ENCODE measurements around the gene BLVRB.
A peak's percentile ranks its signal among the peaks of the same experiment; 100 is the strongest.

Gene BLVRB
- total RNA-seq: 4.8 to 6.7 (median 5.9) reads per million in 3 donors

GRCh38 chr19:40465557-40466218, at the start of gene BLVRB:
Gene BLVRB (minus strand): TSS chr19:40465745. CDS start chr19:40465688, 57 bp downstream.
- DNase-seq: peak; percentile 99
- no peaks in the 10 kb centered on the region for H3K27me3 ChIP-seq (replicated peaks; ENCODE audit: control insufficient read depth, insufficient read depth, low read length, poor library complexity, severe bottlenecking)
- no peaks in the 10 kb centered on the region for H3K36me3 ChIP-seq (ENCODE audit: control insufficient read depth, insufficient read depth, low read length)
- peak within 1 kb of the TSS; percentile 50 for H3K27ac ChIP-seq (ENCODE audit: insufficient read depth, low read length, poor library complexity, severe bottlenecking)
- peak within 1 kb of the TSS; percentile 59 for H3K4me3 ChIP-seq (ENCODE audit: insufficient read depth, low read depth, low read length, poor library complexity, severe bottlenecking)
- H3K4me1 ChIP-seq (ENCODE audit: control insufficient read depth, insufficient read depth, low read length, poor library complexity, severe bottlenecking): peaks cover 26% of the 10 kb centered on the region
- H3K9me3 ChIP-seq (ENCODE audit: control insufficient read depth, low read length): no peaks in the 10 kb centered on the region

- H3K4me3 ChIP-seq (ENCODE audit: insufficient read depth, low read depth, low read length, poor library complexity, severe bottlenecking): no peak overlapping the region
- DNase-seq: no peak
- H3K27me3 ChIP-seq (replicated peaks; ENCODE audit: control insufficient read depth, insufficient read depth, low read length, poor library complexity, severe bottlenecking): peaks cover 5% of the 10 kb centered on the region
- no peaks in the 10 kb centered on the region for H3K9me3 ChIP-seq (ENCODE audit: control insufficient read depth, low read length)
- no peak overlapping the region for H3K27ac ChIP-seq (ENCODE audit: insufficient read depth, low read length, poor library complexity, severe bottlenecking)
- no peaks in the 10 kb centered on the region for H3K36me3 ChIP-seq (ENCODE audit: control insufficient read depth, insufficient read depth, low read length)
- H3K4me1 ChIP-seq (ENCODE audit: control insufficient read depth, insufficient read depth, low read length, poor library complexity, severe bottlenecking): peaks cover 5% of the 10 kb centered on the region
Observed at GRCh38 chr19:40513741-40514315, 48.3 kb upstream of the BLVRB start.

GRCh38 chr19:40513345-40513678, 47.8 kb upstream of the BLVRB start:
- DNase-seq: no peak
- H3K9me3 ChIP-seq (ENCODE audit: control insufficient read depth, low read length): no peaks in the 10 kb centered on the region
- no peaks in the 10 kb centered on the region for H3K36me3 ChIP-seq (ENCODE audit: control insufficient read depth, insufficient read depth, low read length)
- H3K4me3 ChIP-seq (ENCODE audit: insufficient read depth, low read depth, low read length, poor library complexity, severe bottlenecking): no peak overlapping the region
- no peak overlapping the region for H3K27ac ChIP-seq (ENCODE audit: insufficient read depth, low read length, poor library complexity, severe bottlenecking)
- H3K27me3 ChIP-seq (replicated peaks; ENCODE audit: control insufficient read depth, insufficient read depth, low read length, poor library complexity, severe bottlenecking): peaks cover 5% of the 10 kb centered on the region
- peaks cover 5% of the 10 kb centered on the region for H3K4me1 ChIP-seq (ENCODE audit: control insufficient read depth, insufficient read depth, low read length, poor library complexity, severe bottlenecking)

GRCh38 chr19:40512473-40513344, 47.2 kb upstream of the BLVRB start:
- H3K9me3 ChIP-seq (ENCODE audit: control insufficient read depth, low read length): no peaks in the 10 kb centered on the region
- H3K4me1 ChIP-seq (ENCODE audit: control insufficient read depth, insufficient read depth, low read length, poor library complexity, severe bottlenecking): peaks cover 5% of the 10 kb centered on the region
- no peaks in the 10 kb centered on the region for H3K36me3 ChIP-seq (ENCODE audit: control insufficient read depth, insufficient read depth, low read length)
- H3K4me3 ChIP-seq (ENCODE audit: insufficient read depth, low read depth, low read length, poor library complexity, severe bottlenecking): no peak overlapping the region
- DNase-seq: no peak
- H3K27ac ChIP-seq (ENCODE audit: insufficient read depth, low read length, poor library complexity, severe bottlenecking): no peak overlapping the region
- H3K27me3 ChIP-seq (replicated peaks; ENCODE audit: control insufficient read depth, insufficient read depth, low read length, poor library complexity, severe bottlenecking): peaks cover 5% of the 10 kb centered on the region

GRCh38 chr19:40512110-40512472, 46.5 kb upstream of the BLVRB start:
- Histone ChIP-seq H3K9me3 (ENCODE audit: control insufficient read depth, low read length) (no peaks in the 10 kb centered on the region), H3K27ac (ENCODE audit: insufficient read depth, low read length, poor library complexity, severe bottlenecking) (no peak overlapping the region), H3K27me3 (replicated peaks; ENCODE audit: control insufficient read depth, insufficient read depth, low read length, poor library complexity, severe bottlenecking) (peaks cover 5% of the 10 kb centered on the region), H3K4me3 (ENCODE audit: insufficient read depth, low read depth, low read length, poor library complexity, severe bottlenecking) (no peak overlapping the region), H3K4me1 (ENCODE audit: control insufficient read depth, insufficient read depth, low read length, poor library complexity, severe bottlenecking) (peaks cover 5% of the 10 kb centered on the region), H3K36me3 (ENCODE audit: control insufficient read depth, insufficient read depth, low read length) (no peaks in the 10 kb centered on the region)
- DNase-seq: no peak

GRCh38 chr19:40511487-40511886, 45.9 kb upstream of the BLVRB start:
- Histone ChIP-seq H3K27me3 (replicated peaks; ENCODE audit: control insufficient read depth, insufficient read depth, low read length, poor library complexity, severe bottlenecking) (peaks cover 5% of the 10 kb centered on the region), H3K36me3 (ENCODE audit: control insufficient read depth, insufficient read depth, low read length) (no peaks in the 10 kb centered on the region), H3K4me3 (ENCODE audit: insufficient read depth, low read depth, low read length, poor library complexity, severe bottlenecking) (no peak overlapping the region), H3K4me1 (ENCODE audit: control insufficient read depth, insufficient read depth, low read length, poor library complexity, severe bottlenecking) (peaks cover 5% of the 10 kb centered on the region), H3K9me3 (ENCODE audit: control insufficient read depth, low read length) (no peaks in the 10 kb centered on the region), H3K27ac (ENCODE audit: insufficient read depth, low read length, poor library complexity, severe bottlenecking) (no peak overlapping the region)
- no peak for DNase-seq

GRCh38 chr19:40510526-40511115, 45.1 kb upstream of the BLVRB start:
- H3K36me3 ChIP-seq (ENCODE audit: control insufficient read depth, insufficient read depth, low read length): no peaks in the 10 kb centered on the region
- no peaks in the 10 kb centered on the region for H3K9me3 ChIP-seq (ENCODE audit: control insufficient read depth, low read length)
- no peak overlapping the region for H3K4me3 ChIP-seq (ENCODE audit: insufficient read depth, low read depth, low read length, poor library complexity, severe bottlenecking)
- H3K4me1 ChIP-seq (ENCODE audit: control insufficient read depth, insufficient read depth, low read length, poor library complexity, severe bottlenecking): peaks cover 5% of the 10 kb centered on the region
- peaks cover 5% of the 10 kb centered on the region for H3K27me3 ChIP-seq (replicated peaks; ENCODE audit: control insufficient read depth, insufficient read depth, low read length, poor library complexity, severe bottlenecking)
- DNase-seq: no peak
- no peak overlapping the region for H3K27ac ChIP-seq (ENCODE audit: insufficient read depth, low read length, poor library complexity, severe bottlenecking)

- Histone ChIP-seq H3K27ac (ENCODE audit: insufficient read depth, low read length, poor library complexity, severe bottlenecking) (no peak overlapping the region), H3K9me3 (ENCODE audit: control insufficient read depth, low read length) (no peaks in the 10 kb centered on the region), H3K4me3 (ENCODE audit: insufficient read depth, low read depth, low read length, poor library complexity, severe bottlenecking) (no peak overlapping the region), H3K27me3 (replicated peaks; ENCODE audit: control insufficient read depth, insufficient read depth, low read length, poor library complexity, severe bottlenecking) (peaks cover 3% of the 10 kb centered on the region), H3K4me1 (ENCODE audit: control insufficient read depth, insufficient read depth, low read length, poor library complexity, severe bottlenecking) (peaks cover 5% of the 10 kb centered on the region), H3K36me3 (ENCODE audit: control insufficient read depth, insufficient read depth, low read length) (no peaks in the 10 kb centered on the region)
- no peak for DNase-seq
Observed at GRCh38 chr19:40508739-40509260, 43.3 kb upstream of the BLVRB start.

- H3K27me3 ChIP-seq (replicated peaks; ENCODE audit: control insufficient read depth, insufficient read depth, low read length, poor library complexity, severe bottlenecking): no peaks in the 10 kb centered on the region
- DNase-seq: no peak
- no peak overlapping the region for H3K27ac ChIP-seq (ENCODE audit: insufficient read depth, low read length, poor library complexity, severe bottlenecking)
- H3K4me3 ChIP-seq (ENCODE audit: insufficient read depth, low read depth, low read length, poor library complexity, severe bottlenecking): no peak overlapping the region
- H3K4me1 ChIP-seq (ENCODE audit: control insufficient read depth, insufficient read depth, low read length, poor library complexity, severe bottlenecking): peaks cover 5% of the 10 kb centered on the region
- no peaks in the 10 kb centered on the region for H3K36me3 ChIP-seq (ENCODE audit: control insufficient read depth, insufficient read depth, low read length)
- no peaks in the 10 kb centered on the region for H3K9me3 ChIP-seq (ENCODE audit: control insufficient read depth, low read length)
Observed at GRCh38 chr19:40507892-40508291, 42.3 kb upstream of the BLVRB start.

Data from effector memory CD4-positive, alpha-beta T cell (primary cell).